ENCODE measurements around the gene SUMF1. TPM values are rescaled to one million over a fixed set of nuclear protein-coding genes. Genes with fewer than 3 reads are reported as not detected.

Gene SUMF1
- total and polyA plus RNA-seq, 2 of the 13 experiments (the other 11 are each of a cell fraction or from before 2014, with no cell fraction given), result 18.5 to 28.9 TPM

- no peak overlapping the region for H2AFZ ChIP-seq (ENCODE audit: low read length)
- TF ChIP-seq MAFK (conservative IDR thresholded peaks at IDR 0.05 in 1 of 2, IDR thresholded peaks at IDR 0.05 in 1 of 2; ENCODE audit: low read length in 2 of 2), result peak; percentile 74 to 80
- no peak for TF ChIP-seq MIXL1 (CRISPR knock-in tag; IDR thresholded peaks at IDR 0.05)
- no peak for TF ChIP-seq ZNF543 (CRISPR knock-in tag; IDR thresholded peaks at IDR 0.05)
- no peak for TF ChIP-seq FOSL1 (CRISPR knock-in tag; IDR thresholded peaks at IDR 0.05; ENCODE audit: borderline replicate concordance)
- no peak for TF ChIP-seq ZNF335 (CRISPR knock-in tag; IDR thresholded peaks at IDR 0.05)
- TF ChIP-seq ZBTB3 (CRISPR knock-in tag; IDR thresholded peaks at IDR 0.05; ENCODE audit: borderline replicate concordance, low read depth), result no peak
- TF ChIP-seq REPIN1 (CRISPR knock-in tag; IDR thresholded peaks at IDR 0.05; ENCODE audit: borderline replicate concordance, low read depth), result no peak
- TF ChIP-seq MLX (CRISPR knock-in tag; IDR thresholded peaks at IDR 0.05), result no peak
- TF ChIP-seq MAFF (IDR thresholded peaks at IDR 0.05; ENCODE audit: low read depth, low read length), result peak; percentile 69
- TF ChIP-seq NR1H2 (CRISPR knock-in tag; IDR thresholded peaks at IDR 0.05; ENCODE audit: borderline replicate concordance, low read depth), result no peak
- no peak overlapping the region for H3K4me2 ChIP-seq (ENCODE audit: low read depth, low read length)
- WGBS (ENCODE audit: low lambda C conversion rate), result 94% methylated on average over 4 of the region's 4 CpGs
- H3K9ac ChIP-seq (ENCODE audit: insufficient read depth, low read depth, low read length), result no peak overlapping the region
- BruUV-seq (replicated peaks), result no TSS peak
- H4K20me1 ChIP-seq (ENCODE audit: insufficient read depth, low read length), result no peaks in the 10 kb centered on the region
- H3K9me3 ChIP-seq (ENCODE audit: low read length), result no peaks in the 10 kb centered on the region
- ChIA-PET POLR2A (no interaction called here), CTCF (ENCODE audit: low intra/inter-chr PET ratio, low total read pairs) (no interaction called here)
- ATAC-seq (no peak), FAIRE-seq (no peak), DNase-seq (ENCODE audit: low spot score) (no peak)
- H3K27me3 ChIP-seq (ENCODE audit: control insufficient read depth in 1 of 2, insufficient read depth in 2 of 2, low read length in 2 of 2), result no peaks in the 10 kb centered on the region
- in situ Hi-C loops (cut with HindIII; ENCODE audit: extremely low pct_ligation_motif_present, low pct_unique_long_range_greater_than_20kb), result no loop called here
- H3K4me3 ChIP-seq (replicated peaks in 1 of 3; ENCODE audit: insufficient read depth in 1 of 3, low read depth in 2 of 3, low read length in 3 of 3), result no peak overlapping the region
- no peaks in the 10 kb centered on the region for H3K79me2 ChIP-seq (ENCODE audit: insufficient read depth, low read length)
- H3K27ac ChIP-seq (ENCODE audit: extremely low read length, insufficient read depth, low read length), result no peak overlapping the region
- H3K36me3 ChIP-seq (replicated peaks in 1 of 2; ENCODE audit: control insufficient read depth in 1 of 2, insufficient read depth in 2 of 2, low read length in 2 of 2), result peaks cover 0 to 8% of the 10 kb centered on the region in 2 experiments; a peak in 2 of 5 replicates
- no peaks in the 10 kb centered on the region for H3K4me1 ChIP-seq (ENCODE audit: insufficient read depth, low read length)
- intact Hi-C loops (cut with micrococcal nuclease; ENCODE audit: unreplicated experiment), result no loop called here
Observed at GRCh38 chr3:4398120-4398940, 68.7 kb downstream of the SUMF1 start.
